BLaER1 (cell line): ENCODE data around the gene LDAH.
A peak's percentile ranks its signal among the peaks of the same experiment; 100 is the strongest.

ENCODE experiments used
- H3K27ac ChIP-seq: shearing (Covaris generic); formaldehyde crosslinking; 2 replicates; pipeline ENCODE4 v1.8.1; 2022
- H3K27me3 ChIP-seq: shearing (Covaris generic); formaldehyde crosslinking; 2 replicates; pipeline ENCODE4 v1.8.1; 2022
- H3K36me3 ChIP-seq: shearing (Covaris generic); formaldehyde crosslinking; 2 replicates; pipeline ENCODE4 v1.8.1; 2022
- H3K4me1 ChIP-seq: shearing (Covaris generic); formaldehyde crosslinking; 2 replicates; pipeline ENCODE4 v1.8.1; 2022
- H3K4me2 ChIP-seq: shearing (Covaris generic); formaldehyde crosslinking; 2 replicates; pipeline ENCODE4 v1.8.1; 2022
- H3K4me3 ChIP-seq: shearing (Covaris generic); formaldehyde crosslinking; 2 replicates; pipeline ENCODE4 v1.8.1; 2022
- H3K9ac ChIP-seq: shearing (Covaris generic); formaldehyde crosslinking; 2 replicates; pipeline ENCODE4 v1.8.1; 2022
- H3K9me3 ChIP-seq: shearing (Covaris generic); formaldehyde crosslinking; 2 replicates; pipeline ENCODE4 v1.8.1; 2022
- H4K20me1 ChIP-seq: shearing (Covaris generic); formaldehyde crosslinking; 2 replicates; pipeline ENCODE4 v1.8.1; 2022
- Cebpa-rat ChIP-seq: shearing (Covaris generic); IDR thresholded peaks from 2 replicates; pipeline ENCODE4 v1.8.1; 2022

LDAH gene

GRCh38 chr2:20670315-20671035, 152.4 kb downstream of the LDAH start:
- H4K20me1 ChIP-seq, result peaks cover 53% of the 10 kb centered on the region
- H3K9ac ChIP-seq, result no peak overlapping the region
- H3K27me3 ChIP-seq, result peaks cover 66% of the 10 kb centered on the region
- H3K4me2 ChIP-seq, result no peak overlapping the region
- no peak overlapping the region for H3K27ac ChIP-seq
- H3K4me1 ChIP-seq, result peaks cover 31% of the 10 kb centered on the region
- TF ChIP-seq Cebpa-rat, result no peak
- H3K4me3 ChIP-seq, result no peak overlapping the region
- H3K9me3 ChIP-seq, result peaks cover 18% of the 10 kb centered on the region; the same call in 1 of the 2 replicates
- no peaks in the 10 kb centered on the region for H3K36me3 ChIP-seq

DNA sequence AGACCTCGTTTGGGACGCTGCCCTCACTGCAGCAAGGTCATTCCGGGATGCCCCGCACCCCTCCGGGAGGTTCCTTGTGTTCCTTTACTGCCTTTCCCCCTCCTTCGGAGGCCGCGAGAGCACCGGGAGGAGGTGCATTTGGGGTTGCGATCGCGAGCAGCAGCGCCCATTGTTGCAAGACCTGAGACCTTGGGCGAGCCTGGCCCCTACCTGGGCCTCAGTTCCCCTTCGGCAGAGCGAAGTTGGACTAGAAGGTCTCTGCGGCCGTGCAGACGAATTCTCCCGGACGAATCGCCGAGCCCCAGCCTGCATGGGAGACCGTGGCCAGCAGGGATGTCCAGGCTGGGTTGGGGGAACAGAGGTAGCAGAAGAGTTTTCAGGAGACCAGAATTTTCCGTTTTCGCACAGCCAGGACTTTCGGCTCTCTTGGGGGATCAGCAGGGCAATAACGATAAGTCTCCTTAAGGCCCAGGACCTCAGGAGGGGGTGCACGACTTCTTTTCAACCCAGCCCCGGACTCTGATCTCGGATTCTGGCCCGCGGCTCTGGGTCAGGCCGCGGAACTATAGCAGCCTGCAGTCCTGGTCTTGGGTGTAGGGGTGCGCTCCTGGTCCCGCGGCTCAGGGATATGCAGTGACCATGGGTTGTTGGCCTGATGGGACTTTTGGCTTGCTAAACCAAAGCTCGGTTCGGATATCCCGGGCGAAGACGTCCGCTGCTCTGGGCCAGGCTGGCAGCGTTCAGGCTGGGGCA, 153.2 kb downstream of the LDAH start:
- no peak overlapping the region for H3K9ac ChIP-seq
- no peaks in the 10 kb centered on the region for H3K36me3 ChIP-seq
- H3K4me1 ChIP-seq, result peaks cover 23% of the 10 kb centered on the region
- H3K4me2 ChIP-seq, result no peak overlapping the region
- no peak overlapping the region for H3K4me3 ChIP-seq
- no peak overlapping the region for H3K27ac ChIP-seq
- H3K27me3 ChIP-seq, result peaks cover 74% of the 10 kb centered on the region
- H4K20me1 ChIP-seq, result peaks cover 53% of the 10 kb centered on the region
- peaks cover 18% of the 10 kb centered on the region; the same call in 1 of the 2 replicates for H3K9me3 ChIP-seq
- no peak for TF ChIP-seq Cebpa-rat

GRCh38 chr2:20668871-20669475, 153.9 kb downstream of the LDAH start:
- Histone ChIP-seq H3K9me3 (peaks cover 18% of the 10 kb centered on the region; the same call in 1 of the 2 replicates), H3K36me3 (no peaks in the 10 kb centered on the region), H4K20me1 (peaks cover 60% of the 10 kb centered on the region), H3K4me1 (peaks cover 19% of the 10 kb centered on the region), H3K27ac (no peak overlapping the region), H3K9ac (no peak overlapping the region), H3K4me3 (no peak overlapping the region), H3K4me2 (no peak overlapping the region), H3K27me3 (peaks cover 81% of the 10 kb centered on the region)
- TF ChIP-seq Cebpa-rat, result no peak

DNA sequence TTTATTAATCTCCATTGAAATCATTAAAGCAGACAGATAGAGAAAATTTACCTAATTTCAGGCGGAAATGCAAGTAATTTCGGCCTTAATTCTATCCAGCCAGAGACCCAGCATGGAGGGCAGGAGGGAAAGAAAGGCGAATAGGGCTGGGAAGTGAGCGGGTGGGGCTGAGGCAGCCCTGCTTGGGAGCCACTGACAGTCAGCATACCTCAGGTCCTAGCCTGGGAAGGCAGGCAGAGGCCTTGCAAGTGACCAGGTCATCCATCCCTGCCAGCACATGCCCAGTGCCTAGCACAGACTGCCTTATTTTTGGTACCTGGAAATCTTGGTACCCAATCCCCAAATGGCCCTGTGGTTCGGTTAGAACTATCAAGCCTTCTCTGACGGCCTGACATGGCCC, 154.4 kb downstream of the LDAH start:
- TF ChIP-seq Cebpa-rat, result no peak
- Histone ChIP-seq H3K27ac (no peak overlapping the region), H4K20me1 (peaks cover 65% of the 10 kb centered on the region), H3K4me3 (no peak overlapping the region), H3K4me1 (peaks cover 19% of the 10 kb centered on the region), H3K9me3 (peaks cover 18% of the 10 kb centered on the region; the same call in 1 of the 2 replicates), H3K9ac (no peak overlapping the region), H3K4me2 (no peak overlapping the region), H3K27me3 (peaks cover 87% of the 10 kb centered on the region), H3K36me3 (no peaks in the 10 kb centered on the region)

GRCh38 chr2:20667531-20668401, 155.1 kb downstream of the LDAH start:
- Histone ChIP-seq H3K9ac (no peak overlapping the region), H3K4me2 (peak overlapping the region; percentile 93), H3K4me1 (peaks cover 19% of the 10 kb centered on the region), H3K27me3 (peaks cover 92% of the 10 kb centered on the region), H3K4me3 (peak overlapping the region; percentile 64), H4K20me1 (peaks cover 70% of the 10 kb centered on the region), H3K27ac (no peak overlapping the region), H3K36me3 (no peaks in the 10 kb centered on the region), H3K9me3 (peaks cover 18% of the 10 kb centered on the region; the same call in 1 of the 2 replicates)
- TF ChIP-seq Cebpa-rat, result no peak

- Histone ChIP-seq H3K9me3 (peaks cover 18% of the 10 kb centered on the region; the same call in 1 of the 2 replicates), H3K27ac (no peak overlapping the region), H3K36me3 (no peaks in the 10 kb centered on the region), H3K4me2 (peak overlapping the region; percentile 93), H3K4me1 (peaks cover 19% of the 10 kb centered on the region), H4K20me1 (peaks cover 71% of the 10 kb centered on the region), H3K9ac (no peak overlapping the region), H3K27me3 (peaks cover 93% of the 10 kb centered on the region), H3K4me3 (peak overlapping the region; percentile 64)
- TF ChIP-seq Cebpa-rat, result no peak
Observed at GRCh38 chr2:20667151-20667530, 155.8 kb downstream of the LDAH start.

DNA sequence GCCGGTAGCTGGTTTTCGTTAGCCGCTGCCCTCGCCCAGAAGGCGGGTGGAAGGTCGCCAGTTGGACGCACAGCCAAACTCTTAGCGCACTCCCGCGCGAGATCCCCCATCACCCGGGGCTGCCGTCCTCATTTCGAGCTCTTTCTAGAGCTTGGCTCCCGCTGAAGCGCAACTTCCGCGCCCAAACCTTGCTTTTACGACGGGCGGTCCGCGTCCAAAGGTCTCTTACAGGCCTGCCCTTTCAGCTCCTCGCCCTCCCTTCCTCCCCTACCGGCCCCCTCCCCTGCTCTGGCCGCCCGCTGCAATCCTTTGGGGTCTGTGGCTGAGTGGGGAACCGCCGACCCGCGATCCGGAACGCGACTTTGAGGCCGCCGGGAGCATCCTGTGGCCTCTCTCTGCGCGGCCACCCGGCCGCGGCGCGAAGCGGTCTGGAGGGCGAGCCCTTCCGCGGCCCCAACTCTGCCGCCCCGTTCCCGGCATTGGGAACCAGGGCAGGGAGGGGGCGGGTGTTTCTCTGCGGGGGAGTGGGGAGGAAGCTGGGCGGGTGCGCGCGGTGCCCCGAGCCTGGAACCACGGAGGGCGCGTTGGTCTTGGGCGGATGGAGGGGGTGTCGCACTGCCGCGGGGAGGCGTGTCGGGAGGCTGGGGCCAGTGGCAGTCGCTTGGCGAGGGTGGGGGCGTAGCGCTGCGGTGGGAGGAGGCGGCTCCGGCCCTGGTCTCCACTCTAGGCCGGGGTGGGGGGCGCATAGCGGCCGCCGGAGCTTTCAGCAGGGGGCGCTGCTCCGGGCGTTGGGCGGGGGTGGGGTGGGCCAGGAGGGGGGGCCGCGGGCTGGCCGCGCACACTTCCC, 156.4 kb downstream of the LDAH start, which contains the start of gene GDF7:
Gene GDF7 (plus strand): TSS at position 841 of the 847 bp plus-strand sequence. CDS start 96 bp downstream, outside the sequence.
- Histone ChIP-seq H3K4me1 (peaks cover 19% of the 10 kb centered on the region), H3K27me3 (peaks cover 99% of the 10 kb centered on the region), H3K4me2 (peak within 1 kb of the TSS; percentile 93), H4K20me1 (peaks cover 77% of the 10 kb centered on the region), H3K9ac (no peak within 1 kb of the TSS), H3K4me3 (peak within 1 kb of the TSS; percentile 64), H3K27ac (no peak within 1 kb of the TSS), H3K36me3 (no peaks in the 10 kb centered on the region), H3K9me3 (peaks cover 18% of the 10 kb centered on the region; the same call in 1 of the 2 replicates)
- TF ChIP-seq Cebpa-rat, result no peak

DNA sequence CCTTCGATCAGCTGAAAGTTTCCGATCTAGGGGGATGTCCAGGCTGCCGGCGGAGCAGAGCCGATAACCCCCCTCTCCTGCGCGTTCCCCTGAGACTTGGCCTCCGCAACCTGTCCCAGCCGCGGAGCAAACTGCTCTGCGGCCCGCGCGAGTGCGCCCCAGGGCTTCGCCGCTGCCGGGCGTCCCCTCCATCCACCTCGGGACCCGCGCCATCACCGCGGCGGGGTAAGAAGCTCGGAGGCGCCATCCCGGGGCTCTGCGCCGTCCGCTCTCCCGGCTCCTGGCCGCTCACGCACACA, 156.9 kb downstream of the LDAH start:
- TF ChIP-seq Cebpa-rat, result no peak
- H3K9me3 ChIP-seq, result peaks cover 14% of the 10 kb centered on the region; the same call in 1 of the 2 replicates
- peak overlapping the region; percentile 93 for H3K4me2 ChIP-seq
- H3K4me3 ChIP-seq, result peak overlapping the region; percentile 64
- peaks cover 94% of the 10 kb centered on the region for H3K27me3 ChIP-seq
- no peak overlapping the region for H3K9ac ChIP-seq
- peaks cover 19% of the 10 kb centered on the region for H3K4me1 ChIP-seq
- no peaks in the 10 kb centered on the region for H3K36me3 ChIP-seq
- peaks cover 77% of the 10 kb centered on the region for H4K20me1 ChIP-seq
- H3K27ac ChIP-seq, result no peak overlapping the region
